Bronchial smooth muscle cell (primary cell): ENCODE measurements around the gene BIRC5. TPM values are rescaled to one million over a fixed set of nuclear protein-coding genes. Genes with fewer than 3 reads are reported as not detected.

Experiments
- total RNA-seq: library from RNA; depleted of rRNA; stranded (reverse); fragments of >200 nt; gene quantifications from 2 replicates; pipeline ENCODE4 v1.2.1, GENCODE V29; 2014

BIRC5 gene
- total RNA-seq, result 6.3 and 15.4 TPM in 2 replicates

GRCh38 chr17:78214016-78214705 is at the start of gene BIRC5:
Gene BIRC5, plus strand, starts transcription at chr17:78214253. Its CDS starts 64 bp downstream, at chr17:78214317.

GRCh38 chr17:78168242-78168902 is 45.7 kb upstream of the BIRC5 start, which contains the start of gene SYNGR2:
Gene SYNGR2, plus strand, starts transcription at chr17:78168581. Its CDS starts 36 bp downstream, at chr17:78168617.

GRCh38 chr17:78186692-78187595 is 27.1 kb upstream of the BIRC5 start, which contains the start of the genes AFMID and TK1:
Gene AFMID, plus strand, starts transcription at chr17:78187362. Its CDS starts 9 bp downstream, at chr17:78187371.
Gene TK1, minus strand, starts transcription at chr17:78187052. Its CDS starts 58 bp downstream, at chr17:78186994.

GRCh38 chr17:78230996-78231935 is 17.2 kb downstream of the BIRC5 start, which contains the start of gene TMEM235:
Gene TMEM235, plus strand, starts transcription at chr17:78231631. Its CDS starts 393 bp downstream, at chr17:78232024.

Other genes starting within 250 kb of the BIRC5 start
- 0.47 and 1.5 TPM in 2 replicates for gene TMC6, start 85.5 kb upstream of the BIRC5 start, total RNA-seq
- gene TMC8, start 83.5 kb upstream of the BIRC5 start, total RNA-seq, result not detected in 2 replicates
- gene C17orf99, start 67.9 kb upstream of the BIRC5 start, total RNA-seq, result not detected in 2 replicates
- 1.6 and 3.0 TPM in 2 replicates for gene SYNGR2, start 45.7 kb upstream of the BIRC5 start, total RNA-seq
- gene TK1, start 27.2 kb upstream of the BIRC5 start, total RNA-seq, result 14.1 and 31.1 TPM in 2 replicates
- gene AFMID, start 26.9 kb upstream of the BIRC5 start, total RNA-seq, result 28.9 and 32.6 TPM in 2 replicates
- gene TMEM235, start 17.4 kb downstream of the BIRC5 start, total RNA-seq, result 0.16 TPM in 1 of 2 replicates, not detected in the other
- 51.7 and 62.7 TPM in 2 replicates for gene SOCS3, start 145.8 kb downstream of the BIRC5 start, total RNA-seq
- 26.0 and 36.1 TPM in 2 replicates for gene PGS1, start 164.4 kb downstream of the BIRC5 start, total RNA-seq